Smooth muscle cell of the brain vasculature (primary cell): ENCODE measurements around the gene SFN.
A peak's percentile ranks its signal among the peaks of the same experiment; 100 is the strongest.
"Not testable (repeated sequence)": the region's sequence is repeated elsewhere in the genome, so short reads cannot be mapped to it uniquely, and the experiment has no call there.

Source experiments
- DNase-seq: peaks from one replicate; pipeline ENCODE4 v3.0.0-alpha.2; 2012; ENCODE audit warnings: low read depth, low spot score

SFN gene

DNA sequence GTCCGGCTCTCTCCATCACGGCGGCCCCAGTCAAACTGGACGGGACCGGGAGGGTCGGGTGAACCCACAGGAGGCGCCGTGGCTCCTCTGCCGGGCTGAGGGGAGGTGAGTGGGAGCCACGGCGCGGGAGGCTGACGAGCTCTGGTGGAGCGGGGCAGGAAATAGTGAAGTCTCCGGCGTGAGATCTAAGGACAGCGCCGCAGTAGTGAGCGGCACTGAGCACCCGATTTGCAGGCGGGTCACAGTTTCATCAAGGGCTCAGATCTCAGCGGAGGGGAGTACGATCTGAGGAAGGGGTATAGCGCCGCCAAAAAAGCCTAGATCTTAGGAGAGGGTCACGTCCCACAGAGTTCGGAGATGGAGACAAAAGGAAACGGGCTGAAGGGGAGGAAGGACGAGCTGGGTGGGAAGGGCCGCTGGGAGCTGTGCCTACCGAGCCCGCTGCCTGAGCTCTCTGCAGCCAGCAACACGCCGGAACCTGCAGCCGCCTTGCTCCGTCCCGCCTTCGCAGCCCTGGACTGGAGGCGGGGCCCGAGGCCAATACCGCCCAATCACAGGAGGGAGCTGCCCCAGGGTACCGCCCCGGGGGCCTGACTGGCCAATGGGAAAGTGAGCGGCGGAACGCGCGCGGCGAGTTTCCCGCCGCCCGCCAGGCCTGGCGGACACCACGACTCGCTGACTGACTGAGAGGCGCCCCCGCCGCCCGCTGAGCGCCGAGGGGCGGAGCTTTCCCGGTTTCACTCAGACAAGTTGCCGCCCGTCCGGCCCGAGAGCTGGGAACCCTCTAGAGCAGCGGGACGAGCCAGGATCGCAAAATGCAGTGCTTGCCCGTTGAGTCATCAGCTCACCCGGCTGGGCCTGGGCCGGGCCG lies 1.9 kb downstream of the SFN start:
- peak; percentile 97 for DNase-seq

DNA sequence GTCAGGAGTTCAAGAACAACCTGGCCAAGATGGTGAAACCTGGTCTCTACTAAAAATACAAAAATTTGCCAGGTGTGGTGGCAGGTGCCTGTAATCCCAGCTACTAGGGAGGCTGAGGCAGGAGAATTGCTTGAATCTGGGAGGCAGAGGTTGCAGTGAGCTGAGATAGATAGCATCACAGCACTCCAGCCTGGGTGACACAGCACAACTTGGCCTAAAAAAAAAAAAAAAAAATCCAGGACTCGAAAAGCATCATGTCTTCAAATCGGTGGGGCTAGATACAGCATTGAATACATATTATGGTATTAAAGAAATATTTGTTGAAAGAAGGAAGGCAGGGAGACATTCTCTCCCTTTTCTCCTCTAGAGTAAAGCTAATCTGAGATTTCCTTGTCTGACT lies 10.1 kb downstream of the SFN start:
- DNase-seq = not testable (repeated sequence)

DNA sequence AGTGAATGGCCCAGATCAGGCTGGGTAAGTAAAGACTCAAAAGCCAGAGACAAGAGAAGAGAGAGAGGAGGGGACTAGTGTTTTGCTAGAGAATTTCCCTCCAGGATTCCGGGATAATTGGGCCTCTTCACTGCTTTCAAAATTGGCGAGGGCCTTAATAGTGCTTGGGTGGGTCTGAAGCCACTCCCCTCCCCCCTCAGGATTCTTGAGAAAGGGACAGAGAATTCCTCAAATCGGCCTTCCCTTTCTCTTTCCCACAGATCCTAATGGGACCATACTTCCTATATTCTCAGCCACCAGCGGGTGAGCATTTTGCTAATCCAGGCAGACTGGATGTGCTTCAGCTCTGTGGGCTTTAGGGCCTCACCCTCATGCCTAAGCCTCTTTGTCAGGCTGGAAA lies 11.9 kb downstream of the SFN start:
- no peak for DNase-seq

DNA sequence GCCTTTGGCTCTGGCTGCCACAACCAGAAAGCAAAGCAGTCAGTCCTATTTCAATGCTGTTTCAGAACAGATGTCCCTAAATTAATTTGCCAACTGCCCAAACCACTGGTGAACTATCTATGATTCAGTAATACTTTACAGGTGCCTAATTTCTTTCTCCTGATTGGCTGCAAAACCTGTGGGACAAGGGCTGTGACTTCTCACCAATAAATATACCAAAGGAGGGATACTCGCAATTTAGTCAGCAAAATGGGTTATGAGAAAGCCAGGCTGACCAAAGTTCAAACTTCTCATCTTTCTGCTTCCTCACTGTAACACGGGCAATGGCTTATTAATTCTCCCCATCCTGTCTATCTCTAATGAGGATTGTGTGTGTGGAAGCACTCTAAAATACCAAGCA lies 14.4 kb downstream of the SFN start:
- DNase-seq = no peak

DNA sequence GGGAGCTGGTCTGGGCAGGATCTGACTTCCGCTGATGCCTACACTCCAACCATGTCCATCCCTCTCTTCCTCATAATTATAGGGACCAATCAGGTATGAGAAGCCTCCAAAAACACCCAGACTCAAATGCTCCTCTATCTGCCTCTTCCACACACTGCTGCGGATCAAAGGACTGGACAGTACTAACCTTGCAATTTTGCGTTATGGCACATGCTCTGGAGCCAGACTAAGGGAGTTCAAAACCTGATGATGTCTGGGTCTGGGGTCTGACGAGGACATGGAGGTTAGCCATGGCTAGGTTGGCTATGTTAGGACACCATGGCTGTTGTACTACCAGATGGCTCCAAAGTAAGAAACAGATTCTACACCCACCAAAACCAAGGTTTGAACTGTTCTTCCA lies 16.8 kb downstream of the SFN start:
- no peak for DNase-seq

DNA sequence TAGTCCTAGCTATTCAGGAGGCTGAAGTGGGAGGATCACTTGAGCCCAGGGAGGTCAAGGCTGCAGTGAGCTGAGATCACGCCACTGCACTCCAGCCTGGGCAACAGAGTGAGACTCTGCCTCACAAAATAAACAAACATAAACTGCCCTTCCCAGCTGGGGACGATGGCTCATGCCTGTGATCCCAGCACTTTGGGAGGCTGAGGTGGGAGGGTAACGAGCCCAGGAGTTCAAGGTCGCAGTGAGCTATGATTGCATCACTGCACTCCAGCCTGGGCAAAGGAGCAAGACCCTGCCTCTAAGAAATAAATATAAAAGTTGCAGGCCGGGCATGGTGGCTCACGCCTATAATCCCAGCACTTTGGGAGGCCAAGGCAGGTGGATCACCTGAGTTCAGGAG lies 18.7 kb downstream of the SFN start:
- not testable (repeated sequence) for DNase-seq

DNA sequence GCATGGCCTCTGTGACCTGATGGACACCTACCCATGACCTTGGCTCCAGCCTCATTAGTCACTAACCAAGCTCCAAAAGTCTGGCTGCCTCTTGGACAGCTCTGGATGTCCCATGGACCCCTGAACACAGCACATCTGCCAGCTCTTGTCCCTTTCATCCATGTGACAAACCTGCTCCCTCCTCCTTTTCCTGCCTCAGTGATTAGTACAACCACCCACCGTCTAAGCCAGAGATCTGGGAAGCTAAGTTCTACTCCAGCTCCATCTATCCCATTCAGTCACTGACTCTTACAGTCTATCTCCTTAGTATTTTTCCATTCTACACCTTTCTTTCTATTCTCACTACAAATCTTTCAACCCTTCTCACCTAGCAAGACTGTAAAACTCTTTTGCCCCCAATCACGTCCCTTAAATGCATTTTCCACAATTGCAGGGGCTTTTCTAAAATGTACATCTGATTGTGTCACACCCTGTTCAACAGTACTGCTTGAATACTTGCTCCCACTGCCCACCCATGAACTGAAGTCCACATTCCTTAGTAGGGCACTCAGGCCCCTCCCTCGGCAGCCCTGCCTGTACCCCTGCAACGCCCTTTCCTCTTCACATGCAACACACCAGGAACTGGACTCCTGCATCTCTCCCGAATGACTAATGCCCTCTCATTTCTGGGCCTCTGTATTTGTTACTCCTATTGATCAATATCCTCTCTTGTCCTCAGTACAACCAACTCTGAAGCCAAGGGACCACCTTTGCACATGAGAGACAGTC lies 19.9 kb downstream of the SFN start:
- no peak for DNase-seq

DNA sequence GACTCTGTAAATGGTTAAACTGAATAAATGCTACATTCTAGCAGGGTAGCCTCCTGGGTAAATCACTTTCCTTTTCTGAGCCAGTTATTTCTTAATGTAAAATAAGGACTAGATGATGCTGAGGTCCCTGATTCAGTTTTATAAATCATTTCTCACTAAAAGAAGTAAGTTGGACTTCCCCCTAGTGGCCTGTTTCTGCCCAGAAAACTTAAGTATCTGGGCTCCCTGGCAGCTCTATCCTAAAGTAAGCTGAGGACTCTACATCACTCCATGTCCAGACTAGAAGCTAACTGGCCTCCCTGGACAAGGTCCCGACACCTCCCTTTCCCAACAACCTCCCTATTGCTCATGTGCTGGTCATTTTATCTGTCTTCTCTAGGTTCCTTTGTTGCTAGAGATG lies 24.2 kb downstream of the SFN start:
- DNase-seq = no peak

DNA sequence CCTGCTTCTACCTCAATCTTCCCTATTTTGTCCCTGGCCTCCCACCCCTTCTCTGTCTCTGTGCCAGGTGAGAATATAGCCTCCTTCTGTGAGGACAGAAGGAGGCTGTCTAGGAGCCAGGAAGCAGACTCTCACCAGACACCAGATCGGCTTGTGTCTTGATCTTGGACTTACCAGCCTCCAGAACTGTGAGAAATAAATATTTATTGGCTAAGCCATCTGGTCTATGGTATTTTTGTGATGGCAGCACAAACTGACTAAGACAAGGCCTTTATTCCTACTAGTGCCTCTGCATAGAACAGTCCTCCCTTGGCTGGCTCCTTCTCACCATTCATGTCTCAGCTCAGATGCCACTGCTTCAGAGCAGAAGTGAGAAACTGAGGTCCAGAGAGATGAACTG lies 25.3 kb downstream of the SFN start:
- no peak for DNase-seq

DNA sequence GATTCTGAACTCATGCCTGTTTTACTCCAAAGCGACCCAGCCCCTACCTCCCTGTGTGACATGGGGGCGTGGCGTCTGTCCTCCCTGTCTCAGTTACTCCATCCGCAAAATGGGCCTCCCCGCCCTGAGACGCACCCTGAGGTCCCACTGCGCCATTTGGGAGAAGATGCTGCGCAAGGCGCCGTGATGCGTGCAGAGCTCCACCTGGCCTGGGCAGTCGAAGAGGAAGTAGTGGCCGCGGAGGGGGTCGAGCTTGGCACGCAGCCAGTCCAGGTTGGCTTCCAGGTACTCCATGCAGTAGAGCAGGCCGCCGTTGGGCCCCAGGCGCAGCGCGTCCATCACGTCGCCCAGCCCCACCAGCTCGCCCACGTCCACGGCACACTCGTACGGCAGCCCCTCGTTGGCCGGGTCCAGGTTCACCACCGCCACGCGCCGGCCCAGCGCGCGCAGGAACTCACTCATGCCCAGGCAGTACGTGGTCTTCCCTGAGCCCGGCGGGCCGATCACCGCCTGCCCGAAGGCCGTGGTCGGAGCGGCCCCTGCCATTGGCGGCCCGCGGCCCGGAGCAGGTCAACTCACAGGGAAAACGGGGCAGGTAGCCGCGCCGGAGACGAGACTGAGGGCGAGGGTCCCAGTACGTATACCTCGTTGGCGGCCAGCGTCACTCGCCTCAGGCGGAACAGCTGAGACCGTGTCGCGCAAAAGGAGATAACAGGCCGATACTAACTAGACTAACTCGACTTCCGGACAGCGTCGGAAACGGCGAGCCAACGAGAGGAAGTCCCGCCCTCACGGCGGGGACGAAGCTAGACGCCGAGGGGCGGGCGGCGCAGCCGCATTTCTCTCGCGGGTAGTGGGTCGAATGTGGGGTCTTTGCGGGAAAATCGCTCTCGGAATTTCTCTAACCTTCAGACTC lies 26.9 kb downstream of the SFN start, which contains the start of gene GPN2:
Gene GPN2, minus strand, starts transcription at position 733 of the 916 bp plus-strand sequence. Its CDS starts 187 bp downstream, at position 546.
- peak; percentile 45 for DNase-seq

DNA sequence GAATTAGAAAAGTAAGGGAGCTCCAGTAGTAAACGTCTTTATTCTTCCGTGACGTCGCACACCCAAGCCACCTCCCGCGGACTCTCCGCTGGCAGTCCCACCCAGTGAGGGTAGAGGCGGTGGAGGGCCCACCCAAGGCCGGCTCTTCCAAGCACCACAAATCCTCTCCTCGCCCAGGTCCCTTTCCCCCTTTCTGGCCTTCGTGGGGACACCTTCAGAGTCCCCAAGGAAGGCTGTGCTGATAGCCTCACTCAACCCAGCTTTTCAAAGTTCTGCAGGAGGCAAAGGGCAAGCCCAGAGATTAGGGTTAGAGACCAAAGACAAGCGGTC lies 27.5 kb downstream of the SFN start:
- no peak for DNase-seq

DNA sequence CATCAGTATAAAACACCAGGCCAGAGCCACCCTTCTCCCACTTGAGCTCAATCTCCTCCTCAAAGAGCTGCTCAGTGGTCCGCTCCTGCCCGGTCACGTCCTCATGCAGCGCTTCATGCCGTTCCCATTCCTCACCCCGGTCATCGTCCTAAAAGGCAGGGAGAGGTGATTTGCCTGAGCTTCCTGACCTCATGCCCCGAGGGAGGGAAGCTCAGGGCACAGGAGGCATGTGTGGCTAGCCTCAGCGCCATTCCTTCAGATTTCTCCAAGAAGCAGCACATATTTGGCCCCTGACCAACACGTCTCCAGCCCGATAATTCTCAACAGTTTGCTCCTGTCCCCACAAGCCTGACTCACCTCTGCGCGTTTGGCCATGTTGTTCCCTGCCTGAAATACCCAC lies 31.3 kb downstream of the SFN start:
- DNase-seq = no peak

DNA sequence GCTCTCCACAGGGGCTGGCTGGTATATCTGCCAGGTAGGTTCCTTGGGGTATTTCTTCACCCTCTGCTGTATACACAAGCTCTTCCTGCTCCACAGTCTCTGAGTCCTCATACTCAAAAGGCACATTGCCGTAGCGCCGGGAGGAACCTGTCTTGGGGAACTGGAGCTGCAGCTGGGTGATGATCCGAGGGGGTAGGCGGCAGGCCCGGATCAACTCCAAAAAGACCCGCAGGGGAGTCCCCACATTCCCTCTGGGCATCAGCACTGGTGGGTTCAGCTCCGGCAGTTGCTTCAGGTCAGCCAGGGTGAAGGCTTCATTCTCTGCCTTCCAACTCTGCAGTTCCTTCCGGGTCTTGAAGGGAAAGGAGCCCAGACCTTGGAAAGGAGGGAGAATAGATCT lies 34.4 kb downstream of the SFN start:
- DNase-seq = no peak

DNA sequence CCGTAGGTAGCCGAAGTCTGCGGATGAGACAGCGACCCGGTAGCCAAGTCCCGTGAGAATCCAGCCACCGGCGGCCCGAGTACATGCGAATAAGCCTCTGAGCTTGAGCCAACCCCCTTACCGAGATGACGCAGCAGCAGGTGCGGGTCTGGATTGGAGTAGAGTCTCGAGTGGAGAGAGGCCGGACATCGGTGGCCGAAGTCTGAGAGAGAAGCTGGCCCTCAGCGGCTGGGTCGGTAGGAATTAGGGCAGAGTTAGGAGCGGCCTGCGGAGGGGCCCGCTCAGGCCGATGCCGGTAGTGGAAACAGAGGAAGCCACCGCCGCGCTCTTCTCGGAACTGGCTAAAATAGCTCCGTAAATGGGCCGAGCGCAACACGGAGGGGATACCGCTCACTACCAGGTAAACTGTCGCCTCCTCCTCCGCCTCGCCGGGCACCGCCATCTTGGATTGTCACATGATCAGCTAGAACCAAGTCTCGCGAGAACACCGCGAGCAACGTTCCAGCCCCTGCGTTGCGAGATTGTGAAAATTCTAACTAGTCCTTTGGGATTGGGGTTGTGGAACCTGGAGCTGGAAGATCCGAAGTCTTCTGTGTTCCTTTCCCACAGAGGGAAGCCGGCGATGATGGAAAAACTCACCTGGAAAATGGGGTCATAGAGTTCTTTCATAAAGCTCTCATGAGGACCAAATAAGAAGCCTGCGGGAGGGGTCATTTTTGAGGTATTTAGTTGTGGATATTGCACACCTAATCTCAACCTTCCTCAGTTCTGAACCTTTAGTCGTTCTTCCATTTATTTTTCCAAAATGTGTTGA lies 37.3 kb downstream of the SFN start, which contains the start of gene GPATCH3:
Gene GPATCH3, minus strand, starts transcription at position 467 of the 814 bp plus-strand sequence. Its CDS starts 25 bp downstream, at position 442.
- DNase-seq = peak; percentile 85

DNA sequence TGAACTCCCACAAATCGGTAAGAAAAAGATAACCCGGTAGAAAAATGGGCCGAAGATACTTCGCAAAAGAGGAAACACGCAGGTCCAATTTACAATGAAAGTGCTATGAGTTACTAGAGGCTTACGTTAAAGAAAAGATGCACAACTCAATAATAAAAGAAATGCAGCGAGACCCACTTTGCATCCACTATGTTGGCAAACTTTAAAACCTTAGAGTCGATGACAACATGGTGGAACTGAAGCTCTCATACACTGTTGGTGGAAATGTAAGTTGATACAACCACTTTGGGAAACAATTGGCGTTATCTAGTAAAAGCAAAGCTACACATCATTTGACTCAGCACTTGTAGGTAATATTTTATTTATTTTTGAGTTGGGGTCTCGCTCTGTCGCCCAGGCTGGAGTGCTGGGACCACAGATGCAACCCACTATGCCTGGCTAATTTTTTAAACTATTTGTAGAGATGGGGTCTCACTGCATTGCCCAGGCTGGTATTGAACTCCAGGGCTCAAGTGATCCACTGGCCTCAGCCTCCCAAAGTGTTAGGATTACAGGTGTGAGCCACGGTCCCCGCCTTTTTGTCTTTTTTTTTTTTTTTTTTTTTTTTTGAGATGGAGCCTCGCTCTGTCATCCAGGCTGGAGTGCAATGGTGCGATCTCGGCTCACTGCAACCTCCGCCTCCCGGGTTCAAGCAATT lies 38.0 kb downstream of the SFN start:
- DNase-seq = no peak

DNA sequence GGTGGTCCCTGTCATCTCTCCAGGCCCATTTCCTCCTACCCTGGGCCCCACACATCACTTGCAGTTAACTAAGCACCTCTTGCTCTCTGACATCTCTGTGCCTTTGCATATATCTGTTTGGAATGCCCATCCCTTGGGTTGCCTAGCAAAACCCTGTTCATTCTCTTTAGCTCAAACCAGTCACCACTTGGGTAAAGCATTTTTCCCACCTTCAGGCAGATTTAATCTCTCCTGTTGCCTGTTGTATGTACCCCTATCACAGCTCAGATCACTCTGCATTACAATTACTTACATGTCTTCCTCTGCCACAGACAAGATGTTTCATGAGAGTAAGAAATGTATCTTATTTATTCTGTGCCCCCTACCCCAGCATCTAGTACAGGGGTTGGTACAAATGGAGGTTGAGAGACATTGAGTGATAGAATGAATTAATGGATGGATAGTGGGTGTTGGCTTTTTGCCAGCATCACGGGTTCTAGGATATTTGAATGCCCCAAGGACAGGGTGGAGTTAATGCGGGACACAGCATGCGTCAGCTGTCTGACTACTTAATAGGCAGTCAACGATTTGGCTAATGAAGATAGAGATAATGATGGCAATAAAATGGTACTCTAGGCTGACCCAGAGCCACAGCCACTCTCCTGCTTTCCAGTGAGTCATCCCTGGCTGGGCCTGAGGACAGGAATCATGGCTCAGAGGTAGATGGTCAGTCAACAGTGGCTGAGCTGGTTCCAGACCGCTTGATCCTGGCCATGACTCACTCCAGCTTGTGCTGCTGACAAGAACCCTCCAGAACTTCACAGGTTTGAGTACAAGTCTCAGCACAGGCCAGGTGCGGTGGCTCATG lies 44.3 kb downstream of the SFN start:
- DNase-seq = no peak

DNA sequence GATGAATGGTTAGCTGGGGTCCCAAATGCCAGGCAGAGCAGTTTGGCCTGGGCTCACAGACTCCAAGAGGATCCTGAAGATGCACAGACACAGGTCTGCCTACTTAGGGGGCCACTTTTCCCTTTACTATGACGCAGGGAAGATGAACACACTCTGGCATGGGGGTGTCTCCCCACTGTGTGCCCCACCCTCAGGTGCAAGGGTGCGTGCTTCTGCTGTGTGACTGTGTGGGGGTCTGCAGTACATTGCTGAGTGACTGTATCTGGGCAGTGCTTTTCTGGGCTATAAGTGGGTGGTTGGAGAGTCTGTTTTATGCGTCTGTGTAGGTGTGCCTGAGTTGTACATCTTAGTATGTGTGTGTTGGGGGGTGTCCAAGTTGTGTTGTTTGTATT lies 47.0 kb downstream of the SFN start:
- no peak for DNase-seq

DNA sequence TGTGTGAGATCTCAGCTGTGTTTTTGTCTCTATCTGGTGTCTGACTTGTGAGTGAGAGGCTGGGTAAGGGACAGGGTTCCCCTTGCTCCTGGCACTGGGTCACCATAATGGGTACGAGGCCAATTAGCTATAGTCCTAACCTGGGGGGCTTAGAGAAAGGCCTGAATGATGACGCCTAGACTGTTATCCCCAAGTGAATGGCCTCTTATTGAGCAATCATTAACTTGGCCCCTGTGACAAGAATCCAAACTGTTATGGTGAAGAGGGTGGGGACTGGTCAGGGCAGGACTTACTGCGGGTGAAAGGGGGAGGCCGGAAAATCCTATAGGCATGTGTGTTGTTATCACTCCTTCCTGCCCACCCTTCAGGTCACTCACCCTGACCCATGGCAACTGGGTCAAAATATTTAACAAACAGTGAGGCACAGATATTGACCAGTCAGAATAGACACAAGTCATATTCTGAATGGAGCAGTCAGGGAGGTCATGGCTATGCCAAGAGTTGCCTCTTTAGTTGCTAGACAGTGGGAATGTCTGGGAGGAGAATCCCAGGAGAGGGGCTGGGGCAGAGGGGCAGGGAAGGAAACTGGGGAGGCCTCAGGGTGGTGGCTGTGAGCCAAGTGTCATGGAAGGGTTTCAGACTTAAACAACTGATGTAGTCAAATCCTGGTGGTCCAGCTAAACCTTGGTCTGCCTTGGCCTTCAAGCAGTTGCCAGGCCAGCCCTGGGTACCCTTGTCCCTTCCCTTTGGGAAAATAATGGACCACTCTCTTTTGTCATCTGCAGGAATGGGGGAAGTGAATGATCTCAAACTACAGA lies 47.6 kb downstream of the SFN start:
- DNase-seq = no peak
